Measurements from ENCODE around the gene AGRP. TPM values are rescaled to one million over a fixed set of nuclear protein-coding genes. Genes with fewer than 3 reads are reported as not detected.
A peak's percentile ranks its signal among the peaks of the same experiment; 100 is the strongest.

The AGRP gene
- polyA plus RNA-seq, 1 donor (not counting 4 experiments of a cell fraction or from before 2014, with no cell fraction given), result not detected

DNA sequence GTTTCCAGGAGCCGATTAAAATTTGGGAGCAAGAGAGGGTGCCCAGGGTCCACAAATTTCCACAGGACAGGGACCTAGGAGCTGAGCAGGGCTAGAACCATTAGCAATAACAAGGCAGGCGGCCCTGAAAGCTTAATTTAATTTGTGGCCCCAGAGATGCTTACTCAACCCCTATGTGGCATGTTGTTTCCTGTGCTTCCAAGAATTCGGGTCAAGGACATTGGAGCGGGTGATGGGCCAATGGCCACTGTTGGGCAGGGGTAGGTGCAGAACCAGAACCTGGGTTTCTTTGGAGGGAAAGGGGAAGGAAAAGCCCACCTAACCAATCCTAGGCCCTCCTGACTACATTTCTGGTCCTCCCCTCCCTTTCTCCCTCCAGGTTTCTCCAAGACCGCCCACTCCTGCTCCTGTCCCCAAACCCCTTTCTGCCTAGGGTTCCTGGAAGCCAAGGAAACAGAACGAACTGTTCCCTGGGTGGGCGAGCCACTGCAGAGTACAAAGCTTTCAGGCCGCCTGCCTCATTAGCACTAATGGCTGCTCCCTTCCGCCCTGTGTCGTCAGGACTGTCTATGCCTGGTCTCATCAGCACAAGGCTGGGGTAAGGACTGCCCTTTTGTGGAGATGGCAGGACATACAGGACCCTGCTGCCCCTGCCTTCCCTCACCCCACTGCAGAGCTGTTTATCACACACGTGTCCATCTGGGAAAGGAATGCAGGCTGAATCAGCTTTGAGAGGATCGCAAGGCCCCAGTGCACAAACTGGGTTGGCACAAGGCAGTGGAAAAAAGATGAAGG, 581 bp upstream of the AGRP start:
- Histone ChIP-seq H4K20me1 (ENCODE audit: control insufficient read depth, extremely low read depth, insufficient read depth, low read length) (no peaks in the 10 kb centered on the region), H3K36me3 (ENCODE audit: control insufficient read depth in 2 of 2, extremely low read depth in 1 of 2, insufficient read depth in 2 of 2, low read length in 2 of 2) (no peaks in the 10 kb centered on the region), H3K9me3 (ENCODE audit: control insufficient read depth, low read depth, low read length) (no peaks in the 10 kb centered on the region), H3K9me1 (ENCODE audit: control insufficient read depth, extremely low read depth, insufficient read depth, low read length) (no peaks in the 10 kb centered on the region), H3K79me2 (ENCODE audit: control insufficient read depth, insufficient read depth, low read length) (peaks cover 20% of the 10 kb centered on the region), H3K27ac (ENCODE audit: control insufficient read depth, insufficient read depth, low read length) (no peak overlapping the region), H3K9ac (ENCODE audit: control insufficient read depth, extremely low read depth, insufficient read depth, low read length) (no peak overlapping the region), H3K4me2 (ENCODE audit: control insufficient read depth, extremely low read depth, insufficient read depth, low read depth, low read length) (no peak overlapping the region), H3K4me3 (ENCODE audit: control insufficient read depth in 2 of 3, extremely low read depth in 1 of 3, insufficient read depth in 2 of 3, low read depth in 1 of 3, low read length in 3 of 3) (no peak overlapping the region), H2AFZ (ENCODE audit: control insufficient read depth, low read length) (no peak overlapping the region), H3K4me1 (ENCODE audit: control insufficient read depth, extremely low read depth, insufficient read depth, low read length) (peaks cover 17% of the 10 kb centered on the region), H3K27me3 (ENCODE audit: control insufficient read depth, extremely low read depth, insufficient read depth, low read length) (no peaks in the 10 kb centered on the region)
- TF ChIP-seq EZH2 (IDR thresholded peaks at IDR 0.05; ENCODE audit: low read length), result no peak
- TF ChIP-seq, protein P1, sequence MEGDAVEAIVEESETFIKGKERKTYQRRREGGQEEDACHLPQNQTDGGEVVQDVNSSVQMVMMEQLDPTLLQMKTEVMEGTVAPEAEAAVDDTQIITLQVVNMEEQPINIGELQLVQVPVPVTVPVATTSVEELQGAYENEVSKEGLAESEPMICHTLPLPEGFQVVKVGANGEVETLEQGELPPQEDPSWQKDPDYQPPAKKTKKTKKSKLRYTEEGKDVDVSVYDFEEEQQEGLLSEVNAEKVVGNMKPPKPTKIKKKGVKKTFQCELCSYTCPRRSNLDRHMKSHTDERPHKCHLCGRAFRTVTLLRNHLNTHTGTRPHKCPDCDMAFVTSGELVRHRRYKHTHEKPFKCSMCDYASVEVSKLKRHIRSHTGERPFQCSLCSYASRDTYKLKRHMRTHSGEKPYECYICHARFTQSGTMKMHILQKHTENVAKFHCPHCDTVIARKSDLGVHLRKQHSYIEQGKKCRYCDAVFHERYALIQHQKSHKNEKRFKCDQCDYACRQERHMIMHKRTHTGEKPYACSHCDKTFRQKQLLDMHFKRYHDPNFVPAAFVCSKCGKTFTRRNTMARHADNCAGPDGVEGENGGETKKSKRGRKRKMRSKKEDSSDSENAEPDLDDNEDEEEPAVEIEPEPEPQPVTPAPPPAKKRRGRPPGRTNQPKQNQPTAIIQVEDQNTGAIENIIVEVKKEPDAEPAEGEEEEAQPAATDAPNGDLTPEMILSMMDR (optimal IDR thresholded peaks at IDR 0.05 in 1 of 3, IDR thresholded peaks at IDR 0.05 in 1 of 3, conservative IDR thresholded peaks at IDR 0.05 in 1 of 3; ENCODE audit: extremely low read depth in 1 of 3, insufficient read depth in 2 of 3, low read length in 3 of 3), result no peak
- dilution Hi-C loops (cut with MboI; ENCODE audit: extremely low pct_ligation_motif_present, low sequenced_read_pairs), result no loop called here
- FAIRE-seq, result no peak
- no peak for DNase-seq (ENCODE audit: low read depth, low spot score)

DNA sequence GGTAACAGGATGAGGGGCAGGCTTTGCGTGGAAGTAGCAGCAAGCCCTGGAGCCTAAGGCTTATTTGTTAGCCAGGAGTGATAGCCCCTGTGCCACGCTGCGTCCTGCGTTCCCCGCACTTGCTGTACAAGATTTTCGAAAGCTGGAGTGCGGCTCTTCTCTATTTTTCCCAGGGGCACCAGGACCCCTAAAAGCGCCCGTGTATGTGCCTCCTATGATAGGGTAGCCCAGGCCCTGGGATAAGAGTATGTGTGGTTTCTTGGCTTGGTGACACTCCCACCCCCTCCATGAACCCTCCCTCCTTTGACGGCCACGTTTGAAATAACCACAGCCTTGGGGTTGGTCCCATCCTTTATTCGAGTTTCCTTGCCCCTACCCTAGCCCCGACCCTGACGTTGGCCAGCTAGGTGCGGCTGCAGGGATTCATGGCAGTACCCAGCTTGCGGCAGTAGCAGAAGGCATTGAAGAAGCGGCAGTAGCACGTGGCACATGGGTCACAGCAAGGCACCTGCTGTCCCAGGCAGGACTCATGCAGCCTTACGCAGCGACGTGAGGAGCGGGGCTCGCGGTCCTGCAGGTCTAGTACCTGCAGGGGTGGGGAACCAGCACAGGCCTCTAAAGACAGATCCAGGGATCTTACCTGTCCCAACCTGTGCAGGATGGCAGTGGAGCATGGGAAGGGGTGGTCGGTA, 968 bp downstream of the AGRP start:
- Histone ChIP-seq H3K4me1 (ENCODE audit: control insufficient read depth, extremely low read depth, insufficient read depth, low read length) (peaks cover 17% of the 10 kb centered on the region), H3K9me1 (ENCODE audit: control insufficient read depth, extremely low read depth, insufficient read depth, low read length) (no peaks in the 10 kb centered on the region), H3K79me2 (ENCODE audit: control insufficient read depth, insufficient read depth, low read length) (peaks cover 34% of the 10 kb centered on the region), H4K20me1 (ENCODE audit: control insufficient read depth, extremely low read depth, insufficient read depth, low read length) (no peaks in the 10 kb centered on the region), H3K9ac (ENCODE audit: control insufficient read depth, extremely low read depth, insufficient read depth, low read length) (peak overlapping the region; percentile 79), H3K36me3 (ENCODE audit: control insufficient read depth in 2 of 2, extremely low read depth in 1 of 2, insufficient read depth in 2 of 2, low read length in 2 of 2) (no peaks in the 10 kb centered on the region), H2AFZ (ENCODE audit: control insufficient read depth, low read length) (peak overlapping the region; percentile 65), H3K27me3 (ENCODE audit: control insufficient read depth, extremely low read depth, insufficient read depth, low read length) (no peaks in the 10 kb centered on the region), H3K4me2 (ENCODE audit: control insufficient read depth, extremely low read depth, insufficient read depth, low read depth, low read length) (peak overlapping the region; percentile 94), H3K4me3 (ENCODE audit: control insufficient read depth in 2 of 3, extremely low read depth in 1 of 3, insufficient read depth in 2 of 3, low read depth in 1 of 3, low read length in 3 of 3) (peak overlapping the region in 2 of 3 experiments; percentile 83 to 84), H3K27ac (ENCODE audit: control insufficient read depth, insufficient read depth, low read length) (peak overlapping the region; percentile 59), H3K9me3 (ENCODE audit: control insufficient read depth, low read depth, low read length) (no peaks in the 10 kb centered on the region)
- dilution Hi-C loops (cut with MboI; ENCODE audit: extremely low pct_ligation_motif_present, low sequenced_read_pairs), result no loop called here
- DNase-seq (ENCODE audit: low read depth, low spot score) (no peak), FAIRE-seq (no peak)
- TF ChIP-seq EZH2 (IDR thresholded peaks at IDR 0.05; ENCODE audit: low read length), result no peak
- TF ChIP-seq, protein P1 (optimal IDR thresholded peaks at IDR 0.05 in 1 of 3, IDR thresholded peaks at IDR 0.05 in 1 of 3, conservative IDR thresholded peaks at IDR 0.05 in 1 of 3; ENCODE audit: extremely low read depth in 1 of 3, insufficient read depth in 2 of 3, low read length in 3 of 3), result no peak

Measured in keratinocyte (primary cell).